Breast epithelium (tissue), 3 donors: ENCODE measurements around the gene FHIT.

Experiments used
- POLR2A ChIP-seq: fragments of 450-650 bp; IDR thresholded peaks from one replicate; pipeline ENCODE4 v1.6.1; 2016; ENCODE audit warnings: antibody characterized with exemption, mild to moderate bottlenecking, moderate library complexity
- TF ChIP-seq, protein P1 (sequence below), 3 donors: fragments of 450-650 bp; IDR thresholded peaks; one replicate each; pipeline ENCODE4 v1.5.1; 2016 to 2017; ENCODE audit warnings: antibody characterized with exemption in 3 of 3, mild to moderate bottlenecking in 3 of 3, moderate library complexity in 3 of 3

- TF ChIP-seq, protein P1, sequence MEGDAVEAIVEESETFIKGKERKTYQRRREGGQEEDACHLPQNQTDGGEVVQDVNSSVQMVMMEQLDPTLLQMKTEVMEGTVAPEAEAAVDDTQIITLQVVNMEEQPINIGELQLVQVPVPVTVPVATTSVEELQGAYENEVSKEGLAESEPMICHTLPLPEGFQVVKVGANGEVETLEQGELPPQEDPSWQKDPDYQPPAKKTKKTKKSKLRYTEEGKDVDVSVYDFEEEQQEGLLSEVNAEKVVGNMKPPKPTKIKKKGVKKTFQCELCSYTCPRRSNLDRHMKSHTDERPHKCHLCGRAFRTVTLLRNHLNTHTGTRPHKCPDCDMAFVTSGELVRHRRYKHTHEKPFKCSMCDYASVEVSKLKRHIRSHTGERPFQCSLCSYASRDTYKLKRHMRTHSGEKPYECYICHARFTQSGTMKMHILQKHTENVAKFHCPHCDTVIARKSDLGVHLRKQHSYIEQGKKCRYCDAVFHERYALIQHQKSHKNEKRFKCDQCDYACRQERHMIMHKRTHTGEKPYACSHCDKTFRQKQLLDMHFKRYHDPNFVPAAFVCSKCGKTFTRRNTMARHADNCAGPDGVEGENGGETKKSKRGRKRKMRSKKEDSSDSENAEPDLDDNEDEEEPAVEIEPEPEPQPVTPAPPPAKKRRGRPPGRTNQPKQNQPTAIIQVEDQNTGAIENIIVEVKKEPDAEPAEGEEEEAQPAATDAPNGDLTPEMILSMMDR (IDR thresholded peaks at IDR 0.05): no peak
- no peak for TF ChIP-seq POLR2A
Measured at GRCh38 chr3:60600848-60601247, 650.4 kb downstream of the FHIT start.
